MM.1S (cell line): ENCODE data around the gene PRKAA2.

Experiments used
- DNase-seq: peaks from one replicate; pipeline ENCODE4 v3.0.0-alpha.2; 2015
- H2AFZ ChIP-seq: fragments of 300-600 bp; sonication (generic); 2 replicates; pipeline ENCODE4 v1.6.0; 2016; ENCODE audit warnings: antibody characterized with exemption, low read length
- H3F3A ChIP-seq: fragments of 300-600 bp; sonication (generic); 2 replicates; pipeline ENCODE4 v1.6.1; 2016; ENCODE audit warnings: mild to moderate bottlenecking, antibody characterized with exemption, low read length, moderate library complexity, mixed read lengths; ENCODE audit not compliant: insufficient read depth
- H3K27ac ChIP-seq: fragments of 300-600 bp; sonication (generic); 2 replicates; pipeline ENCODE4 v1.5.1; 2016; ENCODE audit warnings: mild to moderate bottlenecking, low read length
- H3K27me3 ChIP-seq: fragments of 300-600 bp; sonication (generic); replicated peaks from 2 replicates; pipeline ENCODE4 v1.6.0; 2016; ENCODE audit warnings: low read length; ENCODE audit not compliant: insufficient read depth
- H3K36me3 ChIP-seq: fragments of 300-600 bp; sonication (generic); replicated peaks from 2 replicates; pipeline ENCODE4 v1.6.1; 2016; ENCODE audit warnings: mild to moderate bottlenecking, low read length, mixed read lengths; ENCODE audit not compliant: insufficient read depth
- H3K4me1 ChIP-seq: fragments of 300-600 bp; sonication (generic); 2 replicates; pipeline ENCODE4 v1.6.1; 2016; ENCODE audit warnings: low read length, mixed read lengths
- H3K4me2 ChIP-seq: fragments of 300-600 bp; sonication (generic); 2 replicates; pipeline ENCODE4 v1.6.0; 2016; ENCODE audit warnings: low read depth, low read length
- H3K4me3 ChIP-seq: fragments of 300-600 bp; sonication (generic); 2 replicates; pipeline ENCODE4 v1.5.1; 2016; ENCODE audit warnings: low read length, mixed read lengths
- H3K79me2 ChIP-seq: fragments of 300-600 bp; sonication (generic); 2 replicates; pipeline ENCODE4 v1.6.1; 2016; ENCODE audit warnings: mixed run types, low read length, mixed read lengths
- H3K9ac ChIP-seq: fragments of 300-600 bp; sonication (generic); 2 replicates; pipeline ENCODE4 v1.6.1; 2016; ENCODE audit warnings: low read length, mixed read lengths
- H3K9me2 ChIP-seq: fragments of 300-600 bp; sonication (generic); replicated peaks from 2 replicates; pipeline ENCODE4 v1.6.1; 2016; ENCODE audit warnings: mild to moderate bottlenecking, low read length, mixed read lengths; ENCODE audit not compliant: insufficient read depth
- H3K9me3 ChIP-seq: fragments of 300-600 bp; sonication (generic); replicated peaks from 2 replicates; pipeline ENCODE4 v1.6.1; 2016; ENCODE audit warnings: mild to moderate bottlenecking, low read length, mixed read lengths; ENCODE audit not compliant: insufficient read depth
- H4K20me1 ChIP-seq: fragments of 300-600 bp; sonication (generic); 2 replicates; pipeline ENCODE4 v1.6.1; 2016; ENCODE audit warnings: mild to moderate bottlenecking, low read length, moderate library complexity, mixed read lengths; ENCODE audit not compliant: insufficient read depth
- EZH2 ChIP-seq: fragments of 300-600 bp; sonication (generic); optimal IDR thresholded peaks from 2 replicates; pipeline ENCODE3; 2017; ENCODE audit warnings: low read depth, mild to moderate bottlenecking, antibody characterized with exemption, low read length, mixed read lengths
- EZH2phosphoT487 ChIP-seq: fragments of 300-600 bp; sonication (generic); IDR thresholded peaks from 2 replicates; pipeline ENCODE4 v1.6.1; 2018; ENCODE audit warnings: antibody characterized with exemption, low read length
- TF ChIP-seq, protein P1 (sequence below): fragments of 300-600 bp; sonication (generic); IDR thresholded peaks from 2 replicates; pipeline ENCODE4 v1.5.1; 2016; ENCODE audit warnings: antibody characterized with exemption, low read length, mixed read lengths

The PRKAA2 gene

DNA sequence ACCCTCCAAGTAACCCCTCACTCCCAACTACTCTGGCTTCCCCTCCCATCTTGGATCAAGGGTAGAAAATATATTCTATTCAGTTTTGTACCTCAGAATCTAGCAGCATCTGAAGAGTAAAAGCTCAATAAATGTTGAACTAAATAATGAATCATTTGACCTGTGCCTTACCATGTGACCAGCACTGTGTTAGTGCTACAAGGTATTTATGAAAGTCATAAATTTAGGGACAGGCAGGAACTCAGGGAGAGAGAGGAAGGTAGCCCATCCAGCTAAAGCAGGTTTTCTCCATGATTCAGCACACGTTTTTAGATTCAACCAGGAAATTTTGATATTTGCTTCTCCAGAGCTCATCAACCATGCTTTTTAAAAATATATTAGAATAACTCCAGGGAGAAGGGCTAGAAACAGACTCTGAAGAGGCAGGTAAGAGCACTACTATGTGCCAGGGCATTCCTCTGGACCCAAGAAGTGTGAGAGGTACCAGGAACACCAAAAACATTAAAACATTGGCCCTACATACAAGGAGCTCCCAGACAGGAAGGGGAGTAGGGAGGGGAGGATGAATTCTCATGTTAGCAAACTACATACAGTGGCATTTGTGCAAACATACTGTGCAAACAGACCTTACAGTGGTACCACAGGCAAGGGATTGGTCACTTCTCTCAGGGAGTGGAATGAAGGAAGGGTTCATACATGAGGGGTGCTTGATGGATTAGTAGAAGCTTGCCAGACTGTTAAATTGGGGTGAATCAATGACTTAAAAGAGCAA lies 109.8 kb downstream of the PRKAA2 start:
- Histone ChIP-seq H3K27me3 (no peaks in the 10 kb centered on the region), H3K9ac (no peak overlapping the region), H3K4me1 (peaks cover 7% of the 10 kb centered on the region; the same call in 1 of the 2 replicates), H3K9me2 (no peaks in the 10 kb centered on the region), H4K20me1 (no peaks in the 10 kb centered on the region), H2AFZ (no peak overlapping the region), H3K79me2 (no peaks in the 10 kb centered on the region), H3F3A (no peaks in the 10 kb centered on the region), H3K4me2 (no peak overlapping the region), H3K36me3 (no peaks in the 10 kb centered on the region), H3K4me3 (no peak overlapping the region), H3K9me3 (no peaks in the 10 kb centered on the region), H3K27ac (no peak overlapping the region)
- TF ChIP-seq, protein P1, sequence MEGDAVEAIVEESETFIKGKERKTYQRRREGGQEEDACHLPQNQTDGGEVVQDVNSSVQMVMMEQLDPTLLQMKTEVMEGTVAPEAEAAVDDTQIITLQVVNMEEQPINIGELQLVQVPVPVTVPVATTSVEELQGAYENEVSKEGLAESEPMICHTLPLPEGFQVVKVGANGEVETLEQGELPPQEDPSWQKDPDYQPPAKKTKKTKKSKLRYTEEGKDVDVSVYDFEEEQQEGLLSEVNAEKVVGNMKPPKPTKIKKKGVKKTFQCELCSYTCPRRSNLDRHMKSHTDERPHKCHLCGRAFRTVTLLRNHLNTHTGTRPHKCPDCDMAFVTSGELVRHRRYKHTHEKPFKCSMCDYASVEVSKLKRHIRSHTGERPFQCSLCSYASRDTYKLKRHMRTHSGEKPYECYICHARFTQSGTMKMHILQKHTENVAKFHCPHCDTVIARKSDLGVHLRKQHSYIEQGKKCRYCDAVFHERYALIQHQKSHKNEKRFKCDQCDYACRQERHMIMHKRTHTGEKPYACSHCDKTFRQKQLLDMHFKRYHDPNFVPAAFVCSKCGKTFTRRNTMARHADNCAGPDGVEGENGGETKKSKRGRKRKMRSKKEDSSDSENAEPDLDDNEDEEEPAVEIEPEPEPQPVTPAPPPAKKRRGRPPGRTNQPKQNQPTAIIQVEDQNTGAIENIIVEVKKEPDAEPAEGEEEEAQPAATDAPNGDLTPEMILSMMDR: no peak
- TF ChIP-seq EZH2phosphoT487: no peak
- TF ChIP-seq EZH2: no peak
- DNase-seq: no peak

DNA sequence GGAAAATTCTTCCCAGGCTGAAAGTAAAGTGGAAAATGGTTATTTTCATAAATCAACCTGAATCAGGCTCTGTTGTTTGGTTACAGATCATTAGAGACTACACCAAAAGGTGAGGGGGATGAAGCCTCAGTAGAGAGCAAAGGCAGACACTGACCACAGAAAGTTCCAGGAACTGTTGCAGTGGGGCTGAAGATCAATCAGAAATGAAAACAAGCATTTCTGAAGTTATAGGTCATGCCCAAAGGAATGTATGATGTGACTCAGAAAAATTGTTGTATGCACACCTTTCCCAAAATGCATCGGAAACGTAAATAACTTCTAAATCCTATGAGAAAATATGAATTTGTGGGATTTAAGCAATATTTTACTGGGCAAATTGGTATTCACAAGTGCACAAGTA lies 110.8 kb downstream of the PRKAA2 start:
- no peaks in the 10 kb centered on the region for H3K79me2 ChIP-seq
- no peak for DNase-seq
- TF ChIP-seq, protein P1: no peak
- no peak for TF ChIP-seq EZH2
- no peak for TF ChIP-seq EZH2phosphoT487

DNA sequence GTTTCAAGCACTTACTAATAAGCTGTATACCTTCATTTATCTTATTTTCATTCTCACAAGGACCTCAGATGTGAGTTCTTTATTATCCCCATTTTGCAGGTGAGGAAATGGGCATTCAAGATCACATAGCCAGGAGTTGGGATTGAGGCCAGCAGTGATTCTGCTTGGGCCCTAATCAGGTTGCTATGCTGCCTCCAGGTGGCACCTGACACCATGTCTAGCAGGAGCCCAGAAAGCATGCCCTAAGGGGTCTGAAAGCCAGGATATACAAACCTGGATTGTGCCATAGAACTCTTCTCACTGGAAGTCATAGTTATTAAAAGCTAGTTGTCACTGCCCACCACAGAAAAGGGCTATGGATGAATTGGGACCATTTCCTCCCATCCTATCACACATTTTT lies 113.0 kb downstream of the PRKAA2 start:
- H3K9me2 ChIP-seq: no peaks in the 10 kb centered on the region
- H3K79me2 ChIP-seq: no peaks in the 10 kb centered on the region
- no peak overlapping the region for H3K4me2 ChIP-seq
- no peaks in the 10 kb centered on the region for H4K20me1 ChIP-seq
- H3K4me1 ChIP-seq: peaks cover 7% of the 10 kb centered on the region; the same call in 1 of the 2 replicates
- no peaks in the 10 kb centered on the region for H3K36me3 ChIP-seq
- TF ChIP-seq EZH2: no peak
- no peak for TF ChIP-seq EZH2phosphoT487
- TF ChIP-seq, protein P1: no peak
- H3K9me3 ChIP-seq: no peaks in the 10 kb centered on the region
- H3K27ac ChIP-seq: no peak overlapping the region
- H3K9ac ChIP-seq: no peak overlapping the region
- no peak overlapping the region for H3K4me3 ChIP-seq
- no peaks in the 10 kb centered on the region for H3K27me3 ChIP-seq
- H2AFZ ChIP-seq: no peak overlapping the region
- DNase-seq: no peak
- no peaks in the 10 kb centered on the region for H3F3A ChIP-seq

More for the DNA sequence above, 110.8 kb downstream of the PRKAA2 start:
- peaks cover 7% of the 10 kb centered on the region; the same call in 1 of the 2 replicates for H3K4me1 ChIP-seq
- H3F3A ChIP-seq: no peaks in the 10 kb centered on the region
- H3K36me3 ChIP-seq: no peaks in the 10 kb centered on the region
- no peaks in the 10 kb centered on the region for H3K27me3 ChIP-seq
- H2AFZ ChIP-seq: no peak overlapping the region
- H3K27ac ChIP-seq: no peak overlapping the region
- no peaks in the 10 kb centered on the region for H3K9me3 ChIP-seq
- H3K4me2 ChIP-seq: no peak overlapping the region
- H3K9ac ChIP-seq: no peak overlapping the region
- no peaks in the 10 kb centered on the region for H4K20me1 ChIP-seq
- H3K9me2 ChIP-seq: no peaks in the 10 kb centered on the region
- H3K4me3 ChIP-seq: no peak overlapping the region
